Left lung (tissue), 10 donors: ENCODE data around the gene AKT3. TPM values are rescaled to one million over a fixed set of nuclear protein-coding genes. Genes with fewer than 3 reads are reported as not detected.

Source experiments
- ATAC-seq: fragments of 200-7000 bp; cut with Tn5 transposase; one replicate; pipeline ENCODE4 v1.9.1; 2020; ENCODE audit warnings: moderate library complexity
- DNase-seq, 4 donors: peaks; one replicate each; pipeline ENCODE4 v3.0.0-alpha.2; 2013 to 2020
- H3K27ac ChIP-seq, 2 donors: fragments of 200-600 bp; sonication (generic) in 1 of 2; one replicate each; pipeline versions ENCODE4 v1.5.0 to v1.8.0; 2020 to 2021
- H3K27me3 ChIP-seq, 2 donors: fragments of 200-600 bp; sonication (generic) in 1 of 2; one replicate each; pipeline versions ENCODE4 v1.5.0 to v1.8.0; 2020 to 2021
- H3K36me3 ChIP-seq, 2 donors: fragments of 200-600 bp; sonication (generic) in 1 of 2; one replicate each; pipeline versions ENCODE4 v1.5.0 to v1.8.0; 2020 to 2021
- H3K4me1 ChIP-seq, 2 donors: fragments of 200-600 bp; one replicate each; pipeline ENCODE4 v1.8.0; 2021
- H3K4me3 ChIP-seq, 2 donors: fragments of 200-600 bp; sonication (generic) in 1 of 2; one replicate each; pipeline versions ENCODE4 v1.5.0 to v1.8.0; 2020 to 2021; ENCODE audit warnings: mild to moderate bottlenecking in 1 of 2
- H3K9me3 ChIP-seq, 2 donors: fragments of 200-600 bp; sonication (generic) in 1 of 2; one replicate each; pipeline versions ENCODE4 v1.5.0 to v1.8.0; 2020 to 2021
- CTCF ChIP-seq, 2 donors: fragments of 200-600 bp; sonication (generic) in 1 of 2; IDR thresholded peaks; one replicate each; pipeline versions ENCODE4 v1.5.0 to v1.8.0; 2021; ENCODE audit warnings: antibody characterized with exemption in 2 of 2
- intact Hi-C, 2 donors: fragments of 100-400 bp; cut with DNase I; formaldehyde crosslinking; loops; one replicate each; pipeline versions ENCODE4 v1.11.2 to v1.14.2; 2022
- polyA plus RNA-seq, 6 donors: library from polyadenylated mRNA; unstranded; fragments of 120-200 nt; gene quantifications; one replicate each; pipeline ENCODE4 v1.2.1, GENCODE V29; 2013; ENCODE audit not compliant: insufficient read length in 6 of 6
- total RNA-seq, 2 donors: library from RNA; stranded (reverse); fragmentation: NEBNext Ultra II Directional; extraction: Animal tissue kit (Norgen Biotek cat#: 25700); gene quantifications; one replicate each; pipeline ENCODE4 v1.2.1, GENCODE V29; 2021
- donor health status: DM: no; HTN: yes; CAD: no.
- donor health status: DM: no; HTN: no; CAD: no.

The AKT3 gene
- total and polyA plus RNA-seq, 8 donors, result 24.1 to 44.9 (median 29.4) TPM

- no peak for TF ChIP-seq CTCF (IDR thresholded peaks at IDR 0.05)
- H3K27ac ChIP-seq, result no peak overlapping the region
- H3K4me3 ChIP-seq, result no peak overlapping the region
- no peaks in the 10 kb centered on the region for H3K9me3 ChIP-seq
- ATAC-seq (no peak), DNase-seq (no peak)
- intact Hi-C loops, result no loop called here
- H3K27me3 ChIP-seq, result no peaks in the 10 kb centered on the region
- no peaks in the 10 kb centered on the region for H3K4me1 ChIP-seq
- H3K36me3 ChIP-seq, result no peaks in the 10 kb centered on the region
Measured at GRCh38 chr1:243523766-243524165, 326.3 kb downstream of the AKT3 start.

GRCh38 chr1:243520831-243521230 is 329.2 kb downstream of the AKT3 start:
- DNase-seq (no peak), ATAC-seq (no peak)
- no peaks in the 10 kb centered on the region for H3K36me3 ChIP-seq
- no peak for TF ChIP-seq CTCF (IDR thresholded peaks at IDR 0.05)
- H3K9me3 ChIP-seq, result peaks cover 0 to 8% of the 10 kb centered on the region in 2 donors
- no peak overlapping the region for H3K27ac ChIP-seq
- no peaks in the 10 kb centered on the region for H3K27me3 ChIP-seq
- H3K4me3 ChIP-seq, result no peak overlapping the region
- no peaks in the 10 kb centered on the region for H3K4me1 ChIP-seq
- intact Hi-C loops, result no loop called here

GRCh38 chr1:243514927-243515326 is 335.1 kb downstream of the AKT3 start:
- Histone ChIP-seq H3K27me3 (no peaks in the 10 kb centered on the region), H3K4me1 (no peaks in the 10 kb centered on the region), H3K36me3 (no peaks in the 10 kb centered on the region), H3K27ac (no peak overlapping the region), H3K9me3 (peaks cover 0 to 8% of the 10 kb centered on the region in 2 donors), H3K4me3 (no peak overlapping the region)
- no peak for ATAC-seq
- intact Hi-C loops, result no loop called here
- DNase-seq, result no peak
- no peak for TF ChIP-seq CTCF (IDR thresholded peaks at IDR 0.05)

- DNase-seq (no peak), ATAC-seq (no peak)
- H3K4me1 ChIP-seq, result no peaks in the 10 kb centered on the region
- no peak for TF ChIP-seq CTCF (IDR thresholded peaks at IDR 0.05)
- intact Hi-C loops, result no loop called here
- no peaks in the 10 kb centered on the region for H3K36me3 ChIP-seq
- H3K27me3 ChIP-seq, result no peaks in the 10 kb centered on the region
- H3K27ac ChIP-seq, result no peak overlapping the region
- H3K9me3 ChIP-seq, result peaks cover 0 to 8% of the 10 kb centered on the region in 2 donors
- H3K4me3 ChIP-seq, result no peak overlapping the region
Measured at GRCh38 chr1:243513726-243514491, 336.1 kb downstream of the AKT3 start.

GRCh38 chr1:243510928-243511327 is 339.1 kb downstream of the AKT3 start:
- Histone ChIP-seq H3K36me3 (no peaks in the 10 kb centered on the region), H3K4me1 (no peaks in the 10 kb centered on the region), H3K27me3 (no peaks in the 10 kb centered on the region), H3K9me3 (no peaks in the 10 kb centered on the region), H3K4me3 (no peak overlapping the region), H3K27ac (no peak overlapping the region)
- DNase-seq, result no peak
- intact Hi-C loops, result no loop called here
- ATAC-seq, result no peak
- no peak for TF ChIP-seq CTCF (IDR thresholded peaks at IDR 0.05)
